WTC11 (cell line): ENCODE data around the gene INTS2.

Experiments used
- AFF4 ChIP-seq: sonication (generic); formaldehyde crosslinking; IDR thresholded peaks from 2 replicates; pipeline ENCODE4 v1.8.1; 2023; ENCODE audit warnings: mild to moderate bottlenecking, missing genetic modification reagents, borderline replicate concordance
- CREB1 ChIP-seq: sonication (generic); formaldehyde crosslinking; IDR thresholded peaks from 2 replicates; pipeline ENCODE4 v1.8.0; 2023; ENCODE audit warnings: mild to moderate bottlenecking, missing genetic modification reagents
- E2F5 ChIP-seq: sonication (generic); formaldehyde crosslinking; IDR thresholded peaks from 2 replicates; pipeline ENCODE4 v1.8.1; 2022; ENCODE audit warnings: mild to moderate bottlenecking, moderate library complexity, missing genetic modification reagents
- ETV6 ChIP-seq: sonication (generic); formaldehyde crosslinking; IDR thresholded peaks from 2 replicates; pipeline ENCODE4 v1.8.1; 2022; ENCODE audit warnings: mild to moderate bottlenecking, missing genetic modification reagents
- KAT7 ChIP-seq: sonication (generic); formaldehyde crosslinking; IDR thresholded peaks from 2 replicates; pipeline ENCODE4 v1.8.1; 2023; ENCODE audit warnings: missing genetic modification reagents, mild to moderate bottlenecking, borderline replicate concordance
- NFYB ChIP-seq: sonication (generic); formaldehyde crosslinking; conservative IDR thresholded peaks from 2 replicates; pipeline ENCODE4 v1.8.0; 2022; ENCODE audit warnings: low read depth, missing genetic modification reagents
- NR2C2 ChIP-seq: sonication (generic); formaldehyde crosslinking; IDR thresholded peaks from 2 replicates; pipeline ENCODE4 v1.8.0; 2022; ENCODE audit warnings: mild to moderate bottlenecking, missing genetic modification reagents
- SMAD4 ChIP-seq: sonication (generic); formaldehyde crosslinking; IDR thresholded peaks from 2 replicates; pipeline ENCODE4 v1.8.0; 2022; ENCODE audit warnings: mild to moderate bottlenecking, missing genetic modification reagents
- SP1 ChIP-seq: sonication (generic); formaldehyde crosslinking; conservative IDR thresholded peaks from 2 replicates; pipeline ENCODE4 v1.8.1; 2022; ENCODE audit warnings: missing genetic modification reagents
- TCF7 ChIP-seq: sonication (generic); formaldehyde crosslinking; IDR thresholded peaks from 2 replicates; pipeline ENCODE4 v1.8.0; 2022; ENCODE audit warnings: mild to moderate bottlenecking, low read depth, missing genetic modification reagents, moderate library complexity
- ZBTB21 ChIP-seq: sonication (generic); formaldehyde crosslinking; IDR thresholded peaks from 2 replicates; pipeline ENCODE4 v1.8.1; 2023; ENCODE audit warnings: mild to moderate bottlenecking, missing genetic modification reagents, borderline replicate concordance
- TF ChIP-seq, protein P1 (sequence below): fragments of 200-600 bp; IDR thresholded peaks from 2 replicates; pipeline ENCODE4 v1.8.0; 2022; ENCODE audit warnings: antibody characterized with exemption

- TF ChIP-seq, protein P1, sequence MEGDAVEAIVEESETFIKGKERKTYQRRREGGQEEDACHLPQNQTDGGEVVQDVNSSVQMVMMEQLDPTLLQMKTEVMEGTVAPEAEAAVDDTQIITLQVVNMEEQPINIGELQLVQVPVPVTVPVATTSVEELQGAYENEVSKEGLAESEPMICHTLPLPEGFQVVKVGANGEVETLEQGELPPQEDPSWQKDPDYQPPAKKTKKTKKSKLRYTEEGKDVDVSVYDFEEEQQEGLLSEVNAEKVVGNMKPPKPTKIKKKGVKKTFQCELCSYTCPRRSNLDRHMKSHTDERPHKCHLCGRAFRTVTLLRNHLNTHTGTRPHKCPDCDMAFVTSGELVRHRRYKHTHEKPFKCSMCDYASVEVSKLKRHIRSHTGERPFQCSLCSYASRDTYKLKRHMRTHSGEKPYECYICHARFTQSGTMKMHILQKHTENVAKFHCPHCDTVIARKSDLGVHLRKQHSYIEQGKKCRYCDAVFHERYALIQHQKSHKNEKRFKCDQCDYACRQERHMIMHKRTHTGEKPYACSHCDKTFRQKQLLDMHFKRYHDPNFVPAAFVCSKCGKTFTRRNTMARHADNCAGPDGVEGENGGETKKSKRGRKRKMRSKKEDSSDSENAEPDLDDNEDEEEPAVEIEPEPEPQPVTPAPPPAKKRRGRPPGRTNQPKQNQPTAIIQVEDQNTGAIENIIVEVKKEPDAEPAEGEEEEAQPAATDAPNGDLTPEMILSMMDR, result no peak
- TF ChIP-seq SMAD4, result no peak
- no peak for TF ChIP-seq AFF4 (CRISPR knock-in tag)
- no peak for TF ChIP-seq ETV6 (CRISPR knock-in tag)
- no peak for TF ChIP-seq KAT7 (CRISPR knock-in tag)
- TF ChIP-seq CREB1 (CRISPR knock-in tag), result no peak
- TF ChIP-seq ZBTB21 (CRISPR knock-in tag), result no peak
- no peak for TF ChIP-seq NFYB (CRISPR knock-in tag)
- TF ChIP-seq SP1 (CRISPR knock-in tag), result no peak
- no peak for TF ChIP-seq E2F5
- TF ChIP-seq TCF7 (CRISPR knock-in tag), result no peak
- TF ChIP-seq NR2C2 (CRISPR knock-in tag), result no peak
Measured at GRCh38 chr17:61818225-61818624, 109.6 kb downstream of the INTS2 start.
